RPMI7951 (cell line): ENCODE measurements around the gene CCN2. TPM values are rescaled to one million over a fixed set of nuclear protein-coding genes. Genes with fewer than 3 reads are reported as not detected.

Experiments
- DNase-seq: peaks from one replicate; pipeline ENCODE4 v3.0.0-alpha.2; 2012; ENCODE audit warnings: low read depth
- total RNA-seq: library from RNA; depleted of rRNA; stranded (reverse); fragments of >200 nt; shearing (Covaris generic); gene quantifications from 2 replicates; pipeline ENCODE4 v1.2.3, GENCODE V29; 2014

CCN2 gene
- total RNA-seq, 1 experiment from 2014 or later, result 30.0 TPM

GRCh38 chr6:131945971-131946370, 5.2 kb downstream of the CCN2 start:
- no peak for DNase-seq

DNA sequence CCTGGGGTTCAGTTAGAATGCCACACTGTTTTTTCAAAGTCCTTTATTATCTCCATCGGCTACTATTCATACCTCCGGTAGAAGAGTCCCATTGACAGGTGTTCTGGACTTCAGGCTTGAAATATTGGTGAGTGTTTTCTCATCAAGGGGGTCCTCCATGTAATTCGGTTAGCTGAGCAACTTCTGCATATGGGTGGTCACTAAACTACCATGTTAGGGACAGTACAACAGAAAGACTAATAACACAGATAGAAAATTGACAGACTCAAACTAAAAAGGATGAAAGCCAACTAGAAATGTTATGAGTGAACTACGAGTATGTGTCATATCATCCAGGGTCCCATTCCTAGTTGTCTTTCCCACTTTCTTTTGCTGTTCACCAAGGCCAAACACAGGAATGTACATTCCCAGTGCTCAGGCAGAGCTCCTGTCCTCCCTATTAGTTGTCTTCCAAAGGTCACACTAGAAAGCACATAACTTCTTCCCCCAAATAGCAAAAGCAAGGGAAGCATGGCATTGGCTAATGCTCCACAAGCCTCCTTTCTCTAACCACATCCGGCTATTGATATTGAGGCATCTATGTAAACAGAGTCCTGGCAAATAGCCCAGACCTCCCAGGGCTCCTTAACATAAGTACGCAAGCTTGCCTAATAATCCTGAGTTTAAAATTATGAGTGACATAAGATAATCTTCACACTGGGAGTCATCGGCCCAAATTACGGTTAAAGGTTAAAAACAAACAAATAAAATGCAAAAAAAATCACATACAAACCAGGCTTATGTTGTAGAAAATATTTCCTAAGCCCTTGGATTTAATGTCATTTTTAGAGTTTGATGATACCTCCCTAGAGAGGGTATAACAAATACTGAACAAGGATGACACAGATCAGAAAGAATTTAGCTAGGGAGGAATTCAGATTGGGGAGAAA, 13.2 kb downstream of the CCN2 start:
- peak; percentile 49 for DNase-seq

DNA sequence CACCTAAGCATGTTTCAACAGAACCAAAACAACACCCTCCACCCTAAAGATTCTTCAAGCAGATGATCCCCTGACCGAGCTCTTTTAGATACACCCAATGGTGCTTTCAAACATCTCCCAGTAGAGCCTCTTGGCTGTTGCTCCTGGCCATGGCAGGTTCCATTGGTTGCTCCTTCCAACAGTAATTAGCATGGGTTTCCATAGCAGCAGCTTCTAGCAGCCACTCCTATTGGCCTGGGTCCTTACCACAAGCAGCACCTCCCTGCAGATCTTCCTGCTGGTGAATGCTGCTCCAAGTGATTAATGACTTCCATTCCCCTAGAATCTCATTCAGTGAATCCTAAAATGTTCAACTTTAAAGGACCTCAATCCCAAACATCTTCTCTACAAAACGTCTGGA, 13.9 kb downstream of the CCN2 start:
- peak; percentile 77 for DNase-seq

- DNase-seq, result no peak
These were observed 15.0 kb downstream of the CCN2 start for GRCh38 chr6:131936156-131936555.

GRCh38 chr6:131931063-131931750, 20.0 kb downstream of the CCN2 start:
- peak; percentile 64 for DNase-seq

DNA sequence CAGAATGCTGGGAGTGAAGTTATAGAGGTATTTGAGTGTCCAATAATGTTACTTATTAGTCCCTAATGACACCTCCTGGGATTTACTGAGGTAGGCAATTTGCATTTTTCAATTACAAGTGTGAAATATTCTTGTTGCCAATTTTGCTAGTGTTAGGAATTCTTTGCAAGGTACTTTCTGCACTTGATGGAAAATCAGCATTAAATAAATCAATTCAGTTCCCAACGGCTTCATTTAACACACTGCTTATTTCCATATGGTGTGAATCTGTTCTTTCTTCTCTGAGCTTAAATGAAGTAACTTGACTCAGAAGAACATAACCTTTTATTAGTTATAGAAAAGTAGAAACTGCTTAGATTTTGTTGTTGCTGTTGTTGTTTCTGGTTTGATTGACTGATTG, 21.2 kb downstream of the CCN2 start:
- no peak for DNase-seq

- DNase-seq, result no peak
These were observed 21.9 kb downstream of the CCN2 start for GRCh38 chr6:131929264-131929663.

DNA sequence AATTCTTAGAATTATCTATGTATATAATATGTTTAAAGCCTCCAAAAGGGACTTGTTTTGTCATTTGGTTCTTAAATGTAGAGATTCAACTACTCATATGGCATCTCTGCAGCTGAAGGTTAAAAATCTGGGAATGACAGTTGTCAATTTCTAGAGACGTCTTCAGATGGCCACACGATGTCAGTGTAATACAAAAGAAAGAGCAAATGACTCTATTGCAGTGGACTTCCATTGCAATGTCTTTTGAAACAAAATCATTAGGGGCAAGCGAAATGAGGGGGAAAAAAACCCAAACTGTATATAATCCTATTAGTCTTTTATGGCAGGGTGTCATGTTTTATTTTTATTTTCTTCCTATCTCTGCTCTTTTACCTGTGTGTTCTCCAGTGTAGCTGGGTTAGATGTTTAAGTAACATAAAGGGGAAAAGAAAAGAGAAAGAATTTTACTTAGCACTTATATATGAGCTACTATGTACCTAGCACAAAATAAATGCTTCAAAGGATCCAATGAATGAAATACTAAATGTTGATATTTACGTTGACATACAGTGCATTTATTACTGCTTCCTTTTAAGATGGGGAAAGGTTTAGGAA, 26.2 kb downstream of the CCN2 start:
- peak; percentile 67 for DNase-seq

- DNase-seq, result peak; percentile 72
These were observed 27.8 kb downstream of the CCN2 start for GRCh38 chr6:131923356-131923755.

DNA sequence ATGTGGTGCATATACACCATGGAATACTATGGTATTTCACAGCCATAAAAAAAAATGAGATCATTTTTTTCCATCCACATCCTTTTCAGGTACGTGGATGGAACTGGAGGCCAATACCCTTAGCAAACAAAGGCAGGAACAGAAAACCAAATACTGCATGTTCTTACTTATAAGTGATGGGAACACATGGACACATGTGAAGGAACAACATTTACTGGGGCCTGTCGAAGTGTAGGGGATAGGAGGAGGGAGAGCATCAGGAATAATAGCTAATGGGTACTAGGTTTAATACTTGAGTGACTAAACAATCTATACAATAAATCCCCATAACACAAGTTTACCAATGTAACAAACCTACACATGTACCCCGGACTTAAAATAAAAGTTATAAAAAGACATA, 30.5 kb downstream of the CCN2 start:
- no peak for DNase-seq

GRCh38 chr6:131918650-131919355, 32.4 kb downstream of the CCN2 start:
- DNase-seq, result no peak

- no peak for DNase-seq
These were observed 33.2 kb downstream of the CCN2 start for GRCh38 chr6:131917763-131918649.

GRCh38 chr6:131917318-131917717, 33.9 kb downstream of the CCN2 start:
- peak; percentile 89 for DNase-seq

GRCh38 chr6:131916847-131917246, 34.3 kb downstream of the CCN2 start:
- peak; percentile 55 for DNase-seq

- peak; percentile 10 for DNase-seq
These were observed 34.9 kb downstream of the CCN2 start for GRCh38 chr6:131916091-131916796.

DNA sequence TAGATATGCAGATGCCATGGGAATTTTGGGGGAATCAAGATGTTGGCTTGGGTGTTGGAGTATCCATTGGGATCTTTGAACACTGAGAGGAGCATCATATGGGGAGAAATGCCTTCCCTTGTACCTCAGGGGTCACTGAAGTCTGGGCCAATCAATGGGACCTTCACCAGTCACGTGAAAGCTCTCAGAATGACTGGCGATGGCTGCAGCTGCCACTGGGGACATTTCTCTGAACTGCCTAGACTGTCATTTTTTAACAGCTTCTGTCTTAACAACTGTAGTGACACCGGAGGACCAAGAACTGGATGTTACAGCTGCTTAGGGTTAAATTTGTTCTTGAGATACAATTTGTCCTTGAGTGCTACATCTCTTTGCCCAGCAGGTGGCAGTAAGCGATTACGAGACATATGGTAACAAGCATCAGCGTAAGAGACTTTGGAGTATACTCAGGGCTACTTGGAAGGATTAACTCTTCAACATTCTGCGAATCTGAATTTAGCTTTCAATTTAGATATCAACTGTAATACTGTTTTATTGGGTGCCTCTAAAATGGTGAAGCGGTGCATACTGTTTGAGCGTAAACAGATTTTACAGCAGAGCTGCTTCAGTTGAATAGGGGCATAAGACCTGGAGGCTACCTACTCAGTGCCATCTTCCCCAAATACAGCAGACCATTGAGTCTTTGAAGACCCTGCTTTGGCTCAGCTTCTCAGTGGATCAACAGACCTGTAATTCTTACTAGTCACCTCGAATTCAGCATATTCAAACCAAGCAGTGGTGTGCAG, 36.0 kb downstream of the CCN2 start:
- peak; percentile 77 for DNase-seq

DNA sequence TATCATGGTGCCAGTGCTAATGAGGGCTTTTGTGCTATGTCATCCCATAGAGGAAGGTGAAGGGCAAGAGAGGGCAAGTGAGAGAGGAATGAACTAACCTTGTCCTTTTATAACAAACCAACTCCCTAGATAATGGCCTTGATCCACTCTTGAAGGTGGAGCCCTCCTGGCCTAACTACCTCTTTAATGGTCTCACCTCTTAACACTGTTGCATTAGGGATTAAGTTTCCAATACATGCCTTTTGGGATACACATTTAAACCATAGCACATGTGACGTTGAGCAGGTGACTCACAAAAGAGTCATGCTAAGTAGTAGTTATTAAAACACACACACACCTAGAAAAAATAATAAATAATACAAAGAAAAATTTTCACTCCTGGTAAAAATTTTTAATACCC, 36.9 kb downstream of the CCN2 start:
- DNase-seq, result peak; percentile 26

- no peak for DNase-seq
These were observed 39.2 kb downstream of the CCN2 start for GRCh38 chr6:131911951-131912350.

DNA sequence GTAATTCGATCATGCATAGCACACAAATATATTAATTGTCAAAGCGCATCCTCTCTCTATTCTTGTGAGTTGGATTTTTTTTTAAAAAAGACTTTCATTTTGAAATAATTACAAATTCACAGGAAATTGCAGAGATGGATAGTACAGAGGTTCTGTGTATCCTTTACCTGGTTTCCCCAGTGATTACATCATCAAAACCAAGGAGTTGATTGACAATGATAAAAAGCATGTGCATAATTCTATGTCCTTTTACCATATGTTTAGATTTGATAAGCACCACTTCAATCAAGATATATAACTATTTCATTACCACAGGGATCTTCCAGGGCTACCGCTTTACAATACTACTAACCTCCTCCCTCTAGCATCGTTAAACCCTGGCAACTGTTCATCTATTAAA, 40.2 kb downstream of the CCN2 start:
- DNase-seq, result no peak

DNA sequence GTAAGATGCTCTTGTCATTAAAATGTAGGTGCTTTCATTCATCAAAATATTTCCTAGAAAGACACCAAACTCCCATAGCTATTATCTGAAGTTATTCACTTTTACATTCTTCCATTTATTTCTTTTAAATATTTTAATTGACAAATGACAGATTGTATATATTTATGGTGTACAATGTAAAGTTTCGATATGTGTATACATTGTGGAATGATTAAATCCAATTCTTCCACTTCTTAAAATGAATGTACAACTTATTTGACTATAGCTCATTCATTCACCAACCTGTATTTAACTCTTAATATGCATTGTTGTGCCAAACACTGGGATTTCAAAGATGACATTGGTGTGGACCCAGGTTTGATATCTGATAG, 41.0 kb downstream of the CCN2 start:
- no peak for DNase-seq
